Loucy (cell line): ENCODE measurements around the gene CYP2D6.

ENCODE experiments used
- H2AFZ ChIP-seq: fragments of 200-600 bp; sonication (generic); 2 replicates; pipeline ENCODE4 v1.6.0; 2016; ENCODE audit warnings: antibody characterized with exemption, mild to moderate bottlenecking, low read length, moderate library complexity
- H3F3A ChIP-seq: fragments of 200-600 bp; 2 replicates; pipeline ENCODE4 v1.6.0; 2016; ENCODE audit warnings: antibody characterized with exemption, low read depth, mild to moderate bottlenecking
- H3K27me3 ChIP-seq: fragments of 200-600 bp; sonication (generic); 2 replicates; pipeline ENCODE4 v1.6.1; 2014; ENCODE audit warnings: low read length, mild to moderate bottlenecking; ENCODE audit not compliant: insufficient read depth, poor library complexity, severe bottlenecking
- H3K36me3 ChIP-seq: fragments of 200-600 bp; sonication (generic); 2 replicates; pipeline ENCODE4 v1.6.1; 2016; ENCODE audit warnings: low read length; ENCODE audit not compliant: insufficient read depth
- H3K4me1 ChIP-seq: fragments of 200-600 bp; sonication (generic); 2 replicates; pipeline ENCODE4 v1.5.1; 2014; ENCODE audit warnings: low read length, mild to moderate bottlenecking; ENCODE audit not compliant: insufficient read depth, poor library complexity, severe bottlenecking
- H3K4me2 ChIP-seq: fragments of 200-600 bp; sonication (generic); 2 replicates; pipeline ENCODE4 v1.6.0; 2014; ENCODE audit warnings: antibody characterized with exemption, low read length, low read depth, mild to moderate bottlenecking; ENCODE audit not compliant: poor library complexity, severe bottlenecking
- H3K4me3 ChIP-seq: fragments of 200-600 bp; sonication (generic); 2 replicates; pipeline ENCODE4 v1.5.1; 2014; ENCODE audit warnings: low read length, mild to moderate bottlenecking, mixed read lengths; ENCODE audit not compliant: poor library complexity, severe bottlenecking
- H3K79me2 ChIP-seq: fragments of 200-600 bp; sonication (generic); 2 replicates; pipeline ENCODE4 v1.6.1; 2014; ENCODE audit warnings: low read length; ENCODE audit not compliant: insufficient read depth
- H3K9ac ChIP-seq: fragments of 200-600 bp; sonication (generic); 2 replicates; pipeline ENCODE4 v1.6.0; 2014; ENCODE audit warnings: mild to moderate bottlenecking, low read depth, low read length, moderate library complexity; ENCODE audit not compliant: poor library complexity, severe bottlenecking
- H3K9me2 ChIP-seq: fragments of 200-600 bp; sonication (generic); replicated peaks from 2 replicates; pipeline ENCODE4 v1.6.1; 2016; ENCODE audit warnings: low read depth, low read length, mixed read lengths
- H3K9me3 ChIP-seq: fragments of 200-600 bp; sonication (generic); 2 replicates; pipeline ENCODE4 v1.6.1; 2014; ENCODE audit warnings: mild to moderate bottlenecking, antibody characterized with exemption, low read length, low read depth; ENCODE audit not compliant: insufficient read depth
- H4K20me1 ChIP-seq: fragments of 200-600 bp; sonication (generic); 2 replicates; pipeline ENCODE4 v1.6.0; 2014; ENCODE audit warnings: antibody characterized with exemption, low read length, mild to moderate bottlenecking; ENCODE audit not compliant: insufficient read depth, poor library complexity, severe bottlenecking
- EZH2phosphoT487 ChIP-seq: fragments of 200-600 bp; IDR thresholded peaks from 2 replicates; pipeline ENCODE4 v1.6.1; 2018; ENCODE audit warnings: antibody characterized with exemption, mild to moderate bottlenecking, moderate library complexity, borderline replicate concordance
- TF ChIP-seq, protein P1 (sequence below): fragments of 200-600 bp; sonication (generic); conservative IDR thresholded peaks from 2 replicates; pipeline ENCODE4 v1.5.1; 2014; ENCODE audit warnings: mild to moderate bottlenecking, antibody characterized with exemption, low read length

CYP2D6 gene

DNA sequence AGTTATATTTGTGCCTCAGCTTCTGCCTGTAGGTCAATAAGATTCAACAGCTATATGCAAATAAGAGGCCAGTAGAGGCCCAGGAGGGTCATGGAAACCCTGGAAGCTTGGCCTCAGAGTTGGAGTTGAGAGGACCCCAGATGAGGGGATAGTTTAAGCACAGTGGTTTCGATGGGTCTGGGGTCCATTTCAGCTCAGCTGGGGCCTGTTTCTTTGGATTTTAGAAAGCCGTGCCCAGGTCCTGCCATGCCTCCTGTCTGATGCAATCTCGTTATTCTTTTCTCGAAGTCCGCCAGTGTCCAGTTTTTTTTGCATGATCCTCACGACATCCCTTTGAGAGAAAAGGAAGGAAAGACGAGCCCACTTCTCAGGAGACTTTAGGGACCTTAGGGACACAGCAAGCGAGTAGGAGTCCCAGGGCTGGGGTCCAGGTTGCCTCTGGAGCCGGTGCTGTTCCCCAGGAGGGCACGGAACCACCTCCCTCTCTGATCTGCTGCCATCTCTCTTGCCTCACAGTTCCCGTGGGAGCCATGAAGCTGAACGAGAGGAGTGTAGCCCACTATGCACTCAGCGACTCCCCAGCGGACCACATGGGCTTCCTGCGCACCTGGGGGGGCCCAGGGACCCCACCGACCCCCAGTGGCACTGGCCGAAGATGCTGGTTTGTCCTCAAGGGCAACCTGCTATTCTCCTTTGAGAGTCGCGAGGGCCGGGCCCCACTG, 53.7 kb downstream of the CYP2D6 start:
- peaks cover 24% of the 10 kb centered on the region for H3K4me1 ChIP-seq
- no peaks in the 10 kb centered on the region for H3K9me2 ChIP-seq
- H3F3A ChIP-seq, result no peaks in the 10 kb centered on the region
- no peak overlapping the region for H3K4me2 ChIP-seq
- H4K20me1 ChIP-seq, result peaks cover 4% of the 10 kb centered on the region
- H3K9me3 ChIP-seq, result no peaks in the 10 kb centered on the region
- H3K79me2 ChIP-seq, result peaks cover 19% of the 10 kb centered on the region
- H3K36me3 ChIP-seq, result no peaks in the 10 kb centered on the region
- H3K27me3 ChIP-seq, result no peaks in the 10 kb centered on the region
- TF ChIP-seq EZH2phosphoT487, result no peak
- TF ChIP-seq, protein P1, sequence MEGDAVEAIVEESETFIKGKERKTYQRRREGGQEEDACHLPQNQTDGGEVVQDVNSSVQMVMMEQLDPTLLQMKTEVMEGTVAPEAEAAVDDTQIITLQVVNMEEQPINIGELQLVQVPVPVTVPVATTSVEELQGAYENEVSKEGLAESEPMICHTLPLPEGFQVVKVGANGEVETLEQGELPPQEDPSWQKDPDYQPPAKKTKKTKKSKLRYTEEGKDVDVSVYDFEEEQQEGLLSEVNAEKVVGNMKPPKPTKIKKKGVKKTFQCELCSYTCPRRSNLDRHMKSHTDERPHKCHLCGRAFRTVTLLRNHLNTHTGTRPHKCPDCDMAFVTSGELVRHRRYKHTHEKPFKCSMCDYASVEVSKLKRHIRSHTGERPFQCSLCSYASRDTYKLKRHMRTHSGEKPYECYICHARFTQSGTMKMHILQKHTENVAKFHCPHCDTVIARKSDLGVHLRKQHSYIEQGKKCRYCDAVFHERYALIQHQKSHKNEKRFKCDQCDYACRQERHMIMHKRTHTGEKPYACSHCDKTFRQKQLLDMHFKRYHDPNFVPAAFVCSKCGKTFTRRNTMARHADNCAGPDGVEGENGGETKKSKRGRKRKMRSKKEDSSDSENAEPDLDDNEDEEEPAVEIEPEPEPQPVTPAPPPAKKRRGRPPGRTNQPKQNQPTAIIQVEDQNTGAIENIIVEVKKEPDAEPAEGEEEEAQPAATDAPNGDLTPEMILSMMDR, result no peak
- no peak overlapping the region for H3K9ac ChIP-seq
- no peak overlapping the region for H2AFZ ChIP-seq
- H3K4me3 ChIP-seq, result no peak overlapping the region
